ENCODE measurements around the gene CCHCR1. TPM values are rescaled to one million over a fixed set of nuclear protein-coding genes. Genes with fewer than 3 reads are reported as not detected.

The CCHCR1 gene
- polyA plus RNA-seq, 3 donors = 2.2 to 8.4 (median 2.8) TPM

- intact Hi-C loops (cut with micrococcal nuclease) = no loop called here
- H3K9me3 ChIP-seq (replicated peaks in 1 of 2; ENCODE audit: control insufficient read depth in 1 of 2, insufficient read depth in 1 of 2, low read length in 2 of 2) = no peaks in the 10 kb centered on the region
- peaks cover 8% of the 10 kb centered on the region for H3K4me1 Mint-ChIP-seq
- H3K36me3 Mint-ChIP-seq = no peaks in the 10 kb centered on the region
- H3K4me3 Mint-ChIP-seq = no peak overlapping the region
- no peaks in the 10 kb centered on the region for H3K79me2 ChIP-seq (ENCODE audit: insufficient read depth, low read length)
- no peak for DNase-seq
- no peak overlapping the region for H3K27ac Mint-ChIP-seq
- WGBS (ENCODE audit: insufficient coverage) = no CpG with 5 or more reads among the region's 5 CpGs
- no peaks in the 10 kb centered on the region for H3K4me1 ChIP-seq (ENCODE audit: control insufficient read depth in 1 of 2, insufficient read depth in 2 of 2, low read length in 2 of 2)
- no peak overlapping the region for H3K4me3 ChIP-seq (replicated peaks in 1 of 3; ENCODE audit: low read depth in 2 of 3, low read length in 3 of 3)
- no peaks in the 10 kb centered on the region for H3K9me3 Mint-ChIP-seq
- no peaks in the 10 kb centered on the region for H3K27me3 ChIP-seq (ENCODE audit: control insufficient read depth in 2 of 2, insufficient read depth in 2 of 2, low read length in 2 of 2)
- H3K4me2 ChIP-seq (replicated peaks; ENCODE audit: extremely low read depth, low read length, poor library complexity, severe bottlenecking) = no peak overlapping the region
- no peaks in the 10 kb centered on the region for H3K36me3 ChIP-seq (replicated peaks in 1 of 2; ENCODE audit: control insufficient read depth in 1 of 2, insufficient read depth in 2 of 2, low read length in 2 of 2)
- peaks cover 0 to 2% (median 1%) of the 10 kb centered on the region in 3 donors for H3K27me3 Mint-ChIP-seq (ENCODE audit: low read depth in 3 of 3)
- H3K9ac ChIP-seq (ENCODE audit: insufficient read depth, low read length, poor library complexity, severe bottlenecking) = no peak overlapping the region
- H3K27ac ChIP-seq (ENCODE audit: low read depth in 1 of 2, low read length in 2 of 2) = no peak overlapping the region
- TF ChIP-seq CTCF (IDR thresholded peaks at IDR 0.05) = no peak
- no peaks in the 10 kb centered on the region for H4K20me1 ChIP-seq (ENCODE audit: insufficient read depth, low read length)
- no peak overlapping the region for H2AFZ ChIP-seq (ENCODE audit: insufficient read depth, low read depth, low read length, poor library complexity, severe bottlenecking)
Measured at GRCh38 chr6:31174378-31174777, 16.8 kb upstream of the CCHCR1 start.

- DNase-seq = no peak
- no peak overlapping the region for H3K4me3 Mint-ChIP-seq
- H3K9me3 Mint-ChIP-seq = no peaks in the 10 kb centered on the region
- H3K4me1 Mint-ChIP-seq = no peaks in the 10 kb centered on the region
- H3K36me3 Mint-ChIP-seq = no peaks in the 10 kb centered on the region
- no peak overlapping the region for H3K27ac ChIP-seq (ENCODE audit: low read depth in 1 of 2, low read length in 2 of 2)
- no peaks in the 10 kb centered on the region for H3K79me2 ChIP-seq (ENCODE audit: insufficient read depth, low read length)
- no peaks in the 10 kb centered on the region for H3K27me3 ChIP-seq (ENCODE audit: control insufficient read depth in 2 of 2, insufficient read depth in 2 of 2, low read length in 2 of 2)
- intact Hi-C loops (cut with micrococcal nuclease) = no loop called here
- H4K20me1 ChIP-seq (ENCODE audit: insufficient read depth, low read length) = no peaks in the 10 kb centered on the region
- no peaks in the 10 kb centered on the region for H3K27me3 Mint-ChIP-seq (ENCODE audit: low read depth in 3 of 3)
- H3K4me1 ChIP-seq (ENCODE audit: control insufficient read depth in 1 of 2, insufficient read depth in 2 of 2, low read length in 2 of 2) = no peaks in the 10 kb centered on the region
- no peak overlapping the region for H3K4me3 ChIP-seq (replicated peaks in 1 of 3; ENCODE audit: low read depth in 2 of 3, low read length in 3 of 3)
- H3K36me3 ChIP-seq (replicated peaks in 1 of 2; ENCODE audit: control insufficient read depth in 1 of 2, insufficient read depth in 2 of 2, low read length in 2 of 2) = no peaks in the 10 kb centered on the region
- H3K4me2 ChIP-seq (replicated peaks; ENCODE audit: extremely low read depth, low read length, poor library complexity, severe bottlenecking) = no peak overlapping the region
- no peaks in the 10 kb centered on the region for H3K9me3 ChIP-seq (replicated peaks in 1 of 2; ENCODE audit: control insufficient read depth in 1 of 2, insufficient read depth in 1 of 2, low read length in 2 of 2)
- H2AFZ ChIP-seq (ENCODE audit: insufficient read depth, low read depth, low read length, poor library complexity, severe bottlenecking) = no peak overlapping the region
- H3K9ac ChIP-seq (ENCODE audit: insufficient read depth, low read length, poor library complexity, severe bottlenecking) = no peak overlapping the region
- TF ChIP-seq CTCF (IDR thresholded peaks at IDR 0.05) = no peak
- WGBS (ENCODE audit: insufficient coverage) = 100% methylated on average over 2 of the region's 3 CpGs
- no peak overlapping the region for H3K27ac Mint-ChIP-seq
Measured at GRCh38 chr6:31173406-31173805, 15.8 kb upstream of the CCHCR1 start.
